NCI-H748 treated with DMSO at 0.1 percent for 48 hours (cell line): ENCODE results near the gene GABRG3.

Source experiments
- DNase-seq: peaks from one replicate; lab custom pipeline; 2025; lab: John Stamatoyannopoulos, UW

GABRG3 gene

DNA sequence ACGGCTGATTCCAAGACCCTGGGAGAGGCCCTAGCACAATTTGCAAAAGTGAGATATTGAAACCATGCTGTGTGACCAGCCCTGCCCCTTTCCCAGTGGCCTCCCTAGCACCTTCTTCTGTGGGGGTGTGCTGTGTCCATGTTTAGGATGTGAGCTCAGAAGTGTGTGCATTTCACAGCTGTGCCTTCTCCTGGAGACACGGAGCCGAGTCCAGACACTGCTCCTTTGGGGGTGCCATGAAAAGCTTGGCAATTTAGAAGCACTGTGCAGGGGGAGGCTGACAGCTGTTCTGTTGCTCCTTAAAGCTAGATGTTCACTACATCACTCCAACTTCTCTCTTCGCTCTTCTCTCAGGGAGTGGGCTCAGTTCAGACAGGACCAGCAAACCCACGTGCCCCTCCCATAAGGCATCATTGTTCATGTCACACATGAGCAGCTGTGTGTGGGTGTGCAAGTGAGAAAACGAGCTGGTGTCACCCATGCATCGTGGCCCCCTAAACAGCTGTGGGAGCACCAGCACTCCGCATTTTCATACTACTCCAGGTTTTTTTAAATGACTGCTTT is 492.6 kb downstream of the GABRG3 start:
- no peak for DNase-seq

GRCh38 chr15:27464941-27465612 is 494.1 kb downstream of the GABRG3 start:
- no peak for DNase-seq

- no peak for DNase-seq
Measured at GRCh38 chr15:27466758-27467157, 495.8 kb downstream of the GABRG3 start.

DNA sequence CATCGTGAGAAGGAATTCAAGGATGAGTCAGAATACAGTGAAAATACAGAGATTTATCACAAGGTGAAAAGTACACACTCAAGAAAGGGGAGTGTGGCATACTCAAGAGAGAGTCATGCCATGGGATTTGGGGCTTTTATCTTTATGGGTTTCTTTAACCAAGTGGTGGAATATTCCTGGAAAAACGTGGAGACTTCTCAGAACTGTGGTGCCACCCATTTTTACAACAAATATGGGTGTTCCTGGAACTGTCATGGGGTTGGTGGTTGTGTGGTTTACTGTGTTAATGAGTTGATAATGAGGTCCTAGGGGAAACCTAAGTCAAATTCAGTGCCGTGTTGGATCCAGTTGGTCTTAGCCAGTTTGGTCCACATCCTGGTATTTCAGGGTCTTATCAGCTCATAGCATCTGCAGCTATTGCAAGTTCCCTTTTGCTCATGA is 497.2 kb downstream of the GABRG3 start:
- DNase-seq: no peak

- no peak for DNase-seq
Measured at GRCh38 chr15:27473845-27474244, 502.9 kb downstream of the GABRG3 start.

- DNase-seq: no peak
Measured at GRCh38 chr15:27475395-27475794, 504.4 kb downstream of the GABRG3 start.

GRCh38 chr15:27479296-27480140 is 508.5 kb downstream of the GABRG3 start:
- peak; percentile 15 for DNase-seq

- DNase-seq: no peak
Measured at GRCh38 chr15:27480141-27480530, 509.2 kb downstream of the GABRG3 start.

DNA sequence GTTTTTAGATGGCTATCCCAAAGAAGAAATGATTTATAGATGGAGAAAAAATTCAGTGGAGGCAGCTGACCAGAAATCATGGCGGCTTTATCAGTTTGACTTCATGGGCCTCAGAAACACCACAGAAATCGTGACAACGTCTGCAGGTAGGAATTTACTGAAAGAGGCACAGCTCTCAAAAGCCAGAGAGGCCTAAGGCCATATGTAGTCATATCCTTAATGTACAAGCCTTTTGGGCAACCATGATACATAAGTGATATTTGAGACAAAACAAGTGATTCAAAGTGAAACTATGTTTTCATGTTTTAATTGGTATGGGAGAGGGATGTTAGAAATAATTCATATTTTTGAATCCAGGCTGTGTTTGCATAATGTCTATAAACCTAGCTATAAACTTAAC is 509.7 kb downstream of the GABRG3 start:
- DNase-seq: no peak

DNA sequence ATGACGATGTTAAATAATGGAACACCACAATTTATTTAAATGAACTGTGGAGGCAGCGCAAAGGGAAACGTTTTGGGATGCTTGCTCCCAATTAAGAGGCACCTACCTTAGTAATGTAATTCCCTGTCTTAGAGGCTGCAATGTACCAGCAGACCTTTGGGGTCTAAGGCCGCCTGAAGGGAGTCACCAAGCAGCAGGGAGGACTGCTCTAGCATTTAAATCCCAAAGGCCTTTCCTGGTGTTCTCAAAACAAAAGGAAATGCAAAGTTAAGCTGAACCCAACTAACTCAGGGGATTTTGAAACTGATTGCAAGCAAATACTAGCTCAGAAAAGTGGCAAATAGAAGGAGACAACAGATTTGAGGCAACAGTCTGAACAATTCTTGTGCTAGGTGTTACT is 510.8 kb downstream of the GABRG3 start:
- no peak for DNase-seq

DNA sequence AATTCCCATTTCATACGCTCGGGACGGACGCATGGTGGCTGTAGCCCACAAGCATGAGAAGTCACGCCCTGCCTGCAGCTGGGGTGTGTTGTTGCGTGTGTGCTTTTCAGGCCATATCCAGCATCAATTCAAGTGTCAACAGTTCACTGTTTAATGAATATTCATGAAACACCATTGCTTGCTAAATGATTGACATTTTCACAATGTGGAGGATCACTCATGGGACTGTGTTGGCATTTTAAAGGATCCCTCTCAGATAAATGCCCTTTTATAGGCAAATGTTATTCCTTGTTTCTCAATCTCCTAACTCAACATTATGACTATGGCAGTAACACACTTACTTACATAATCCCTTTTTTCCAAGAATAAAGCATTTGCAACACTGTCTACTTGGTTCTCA is 511.3 kb downstream of the GABRG3 start:
- no peak for DNase-seq

DNA sequence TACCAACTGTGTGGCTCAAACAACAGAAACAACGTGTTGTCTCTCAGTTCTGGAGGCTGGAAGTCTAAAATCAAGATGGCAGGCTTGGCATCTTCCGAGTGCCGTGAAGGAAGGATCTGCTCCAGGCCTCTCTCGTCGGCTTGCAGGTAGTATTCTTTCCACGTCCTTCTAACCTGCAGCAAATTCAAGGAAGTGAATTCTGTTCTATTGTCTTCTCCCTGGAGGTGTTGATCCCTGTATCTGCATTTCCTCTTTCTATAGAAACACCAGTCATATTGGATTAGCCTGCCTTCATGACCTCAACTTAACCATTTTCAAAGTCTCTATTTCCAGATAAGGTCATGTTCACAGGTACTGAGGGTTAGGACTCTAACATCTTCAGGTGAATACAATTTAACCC is 512.1 kb downstream of the GABRG3 start:
- DNase-seq: no peak

GRCh38 chr15:27485265-27485664 is 514.3 kb downstream of the GABRG3 start:
- DNase-seq: no peak

GRCh38 chr15:27486051-27486450 is 515.1 kb downstream of the GABRG3 start:
- peak; percentile 15 for DNase-seq

GRCh38 chr15:27486683-27487647 is 516.0 kb downstream of the GABRG3 start:
- DNase-seq: peak; percentile 33

- DNase-seq: no peak
Measured at GRCh38 chr15:27487846-27488245, 516.9 kb downstream of the GABRG3 start.

DNA sequence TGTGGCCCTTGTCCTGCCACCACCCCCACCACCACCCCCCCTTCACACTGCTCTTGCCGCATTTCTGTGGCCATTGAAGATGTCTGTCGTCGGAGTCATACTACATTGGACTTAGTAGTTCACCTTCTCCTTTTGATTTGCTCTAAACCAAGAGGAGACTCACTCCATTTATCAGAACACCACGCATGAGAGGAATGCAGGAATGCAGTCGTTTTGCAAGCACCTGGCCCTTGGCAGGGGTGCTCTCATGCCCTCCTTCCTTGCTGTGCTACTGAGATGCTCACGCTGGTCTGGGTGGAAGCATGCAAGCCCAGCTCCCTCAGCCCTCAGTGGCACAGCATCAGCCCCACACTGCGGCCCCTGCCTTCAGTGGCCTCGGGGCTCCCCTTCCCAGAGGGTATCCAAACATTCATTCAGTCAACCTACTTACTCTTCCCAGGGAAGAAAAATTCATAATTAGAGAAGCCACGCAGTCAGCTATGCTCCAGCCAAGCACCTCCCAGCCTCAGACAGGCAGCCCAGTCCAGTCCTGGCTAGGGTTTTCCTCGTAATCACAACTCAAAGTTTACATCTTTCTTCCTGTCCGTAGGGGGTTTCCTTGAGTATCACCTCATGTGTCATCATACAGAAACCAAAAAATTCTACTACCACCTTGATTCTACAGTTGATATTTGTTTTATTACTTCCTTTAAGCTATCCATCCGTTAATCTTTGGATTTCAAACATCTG is 520.0 kb downstream of the GABRG3 start:
- no peak for DNase-seq

DNA sequence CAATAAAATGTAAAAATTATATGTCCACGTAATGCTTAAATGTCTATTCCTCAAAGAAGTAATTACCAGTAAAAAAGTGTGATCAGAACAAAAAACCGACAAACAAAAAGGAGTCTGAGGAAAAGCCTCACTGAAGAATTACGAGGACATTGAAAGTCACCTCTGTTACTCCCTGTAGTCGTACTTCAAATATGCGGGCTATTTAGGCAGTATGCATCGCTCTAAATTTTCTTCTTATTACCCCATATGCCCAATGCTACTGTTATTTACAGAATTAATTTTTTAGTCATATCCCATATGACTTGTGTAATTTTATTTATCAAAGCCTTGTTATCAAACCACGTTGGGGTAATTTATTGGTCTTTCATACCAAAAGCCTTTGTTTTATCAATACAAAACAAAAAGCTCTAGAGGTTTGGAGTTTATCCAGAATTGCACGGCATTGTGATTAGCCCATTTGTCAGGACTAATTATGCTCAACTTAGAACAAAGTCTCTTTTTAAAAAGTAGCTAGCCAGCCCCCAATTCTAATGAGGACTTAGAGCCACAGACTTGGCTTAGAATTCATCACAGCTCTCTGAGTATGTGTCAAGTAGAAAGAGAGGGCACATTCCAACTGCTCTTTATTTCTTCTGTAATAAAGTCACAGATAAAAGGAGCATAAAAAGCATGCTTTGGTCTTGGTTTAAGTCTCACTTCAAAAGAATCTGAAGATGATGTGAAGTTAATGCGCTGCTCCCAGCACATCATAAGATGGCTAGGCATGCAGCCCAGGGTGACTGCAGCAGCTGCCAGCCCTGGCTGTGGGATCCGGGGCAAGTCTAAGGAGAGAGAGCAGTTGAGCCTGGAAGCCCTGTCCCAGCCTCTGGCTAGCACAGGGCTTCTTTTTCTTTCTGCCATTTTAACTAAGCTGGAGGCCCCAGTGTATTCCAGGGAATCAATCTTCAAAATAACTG is 521.0 kb downstream of the GABRG3 start:
- DNase-seq: no peak

DNA sequence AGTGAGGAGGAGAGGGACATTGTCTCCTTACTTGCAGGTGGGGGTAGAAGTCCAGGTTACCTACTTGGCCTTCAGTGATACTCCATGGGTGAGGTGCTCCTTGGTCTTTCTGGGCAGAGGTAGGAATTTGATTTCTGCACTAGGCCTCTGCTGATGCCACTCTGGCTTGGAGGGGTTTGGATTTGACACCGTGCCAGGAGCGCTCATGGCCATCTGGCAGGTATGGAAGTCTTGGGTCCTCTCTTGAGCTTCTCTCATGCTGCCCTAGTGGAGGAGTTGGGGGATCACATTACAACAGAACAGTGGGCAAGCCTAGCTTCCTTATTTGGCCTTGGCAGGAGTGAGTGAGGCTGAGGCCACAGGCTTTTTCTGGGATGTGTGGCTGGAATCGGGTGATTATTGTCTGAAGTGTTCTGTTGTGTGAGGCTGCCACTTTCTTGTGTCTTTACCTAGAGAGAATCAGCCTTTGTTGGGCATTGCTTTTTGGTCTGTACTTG is 525.0 kb downstream of the GABRG3 start:
- DNase-seq: no peak

- no peak for DNase-seq
Measured at GRCh38 chr15:27498700-27499099, 527.7 kb downstream of the GABRG3 start.
